Lower leg skin (tissue), 4 donors: Measurements from ENCODE around the gene HSP90B1. TPM values are rescaled to one million over a fixed set of nuclear protein-coding genes. Genes with fewer than 3 reads are reported as not detected.

ENCODE experiments used
- DNase-seq, 2 donors: peaks; one replicate each; pipeline ENCODE4 v3.0.0-alpha.2; 2019; ENCODE audit warnings: low spot score in 2 of 2
- H3K4me3 ChIP-seq: fragments of 200-600 bp; sonication (generic); 2 replicates; pipeline ENCODE4 v1.5.1; 2017; ENCODE audit warnings: mild to moderate bottlenecking, low read depth; ENCODE audit not compliant: poor library complexity, severe bottlenecking
- POLR2A ChIP-seq, 2 donors: fragments of 450-650 bp; IDR thresholded peaks; one replicate each; pipeline ENCODE4 v1.6.1; 2016 to 2017; ENCODE audit warnings: antibody characterized with exemption in 2 of 2, mild to moderate bottlenecking in 1 of 2, moderate library complexity in 1 of 2
- WGBS, 2 donors: methylation state at CpG; one replicate each; pipeline ENCODE4 v1.1.5; 2018; 5-methylcytosine and 5-hydroxymethylcytosine counted together
- intact Hi-C: fragments of 100-400 bp; cut with DNase I; formaldehyde crosslinking; loops from one replicate; pipeline ENCODE4 v1.15.0; 2023; ENCODE audit warnings: low total_unique reads
- total RNA-seq, 4 donors: library from RNA; depleted of rRNA; stranded (reverse); fragments of >200 nt; gene quantifications; one replicate each; pipeline ENCODE4 v1.1.0, GENCODE V29; 2016
- TF ChIP-seq, protein P1 (sequence below), 3 donors: fragments of 450-650 bp; IDR thresholded peaks; one replicate each; pipeline ENCODE4 v1.5.1; 2016; ENCODE audit warnings: antibody characterized with exemption in 3 of 3, mild to moderate bottlenecking in 3 of 3, moderate library complexity in 2 of 3

Gene HSP90B1
- total RNA-seq, 4 donors from 2014 or later, result 98.4 to 168 (median 135) TPM

DNA sequence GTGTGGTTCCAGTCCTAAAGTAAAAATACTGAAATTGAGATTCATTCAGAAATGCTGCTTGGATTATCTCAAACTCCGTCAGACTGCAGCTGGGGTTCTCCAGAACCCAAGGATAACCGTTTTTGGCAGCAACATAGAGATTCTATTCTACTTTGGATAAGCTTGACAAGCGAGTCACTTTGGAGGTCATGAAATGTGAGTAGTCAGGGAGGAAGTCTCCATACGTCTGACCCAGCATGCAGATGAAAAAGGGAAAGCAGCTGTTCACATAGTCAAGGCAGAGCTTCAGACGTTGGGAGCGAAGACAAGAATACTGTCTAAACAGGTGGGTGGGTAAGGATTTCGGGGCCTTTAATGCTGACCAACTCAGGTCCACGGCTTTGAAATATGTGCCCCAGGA lies 14.9 kb upstream of the HSP90B1 start:
- no peak for DNase-seq
- no peak for TF ChIP-seq POLR2A (IDR thresholded peaks at IDR 0.05)
- TF ChIP-seq, protein P1, sequence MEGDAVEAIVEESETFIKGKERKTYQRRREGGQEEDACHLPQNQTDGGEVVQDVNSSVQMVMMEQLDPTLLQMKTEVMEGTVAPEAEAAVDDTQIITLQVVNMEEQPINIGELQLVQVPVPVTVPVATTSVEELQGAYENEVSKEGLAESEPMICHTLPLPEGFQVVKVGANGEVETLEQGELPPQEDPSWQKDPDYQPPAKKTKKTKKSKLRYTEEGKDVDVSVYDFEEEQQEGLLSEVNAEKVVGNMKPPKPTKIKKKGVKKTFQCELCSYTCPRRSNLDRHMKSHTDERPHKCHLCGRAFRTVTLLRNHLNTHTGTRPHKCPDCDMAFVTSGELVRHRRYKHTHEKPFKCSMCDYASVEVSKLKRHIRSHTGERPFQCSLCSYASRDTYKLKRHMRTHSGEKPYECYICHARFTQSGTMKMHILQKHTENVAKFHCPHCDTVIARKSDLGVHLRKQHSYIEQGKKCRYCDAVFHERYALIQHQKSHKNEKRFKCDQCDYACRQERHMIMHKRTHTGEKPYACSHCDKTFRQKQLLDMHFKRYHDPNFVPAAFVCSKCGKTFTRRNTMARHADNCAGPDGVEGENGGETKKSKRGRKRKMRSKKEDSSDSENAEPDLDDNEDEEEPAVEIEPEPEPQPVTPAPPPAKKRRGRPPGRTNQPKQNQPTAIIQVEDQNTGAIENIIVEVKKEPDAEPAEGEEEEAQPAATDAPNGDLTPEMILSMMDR (IDR thresholded peaks at IDR 0.05), result no peak
- no peak overlapping the region for H3K4me3 ChIP-seq
- 75 to 82% methylated on average over 8 of the region's 8 CpGs for WGBS, 2 donors
- intact Hi-C loops, result no loop called here

DNA sequence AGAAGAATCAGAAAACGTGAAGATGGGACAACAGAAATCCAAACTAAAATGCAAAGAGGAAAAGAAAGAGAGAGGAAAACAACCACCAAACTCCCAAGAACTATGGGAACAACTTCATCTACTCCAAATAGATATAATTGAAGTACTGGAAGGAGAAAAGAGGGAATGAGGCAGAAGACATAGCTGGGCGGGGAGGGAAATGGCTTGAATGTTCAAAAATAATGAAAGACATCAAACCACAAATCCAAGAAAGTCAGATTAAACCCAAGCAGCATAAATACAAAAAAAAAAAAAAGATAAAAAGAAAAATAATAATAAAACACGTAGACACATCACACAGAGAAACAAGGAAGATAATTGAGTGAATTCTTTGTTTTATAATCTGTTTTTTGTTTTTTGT lies 12.3 kb upstream of the HSP90B1 start:
- intact Hi-C loops, result no loop called here
- 42 to 62% methylated on average over 3 of the region's 3 CpGs for WGBS, 2 donors
- H3K4me3 ChIP-seq, result no peak overlapping the region
- no peak for DNase-seq
- TF ChIP-seq, protein P1 (IDR thresholded peaks at IDR 0.05), result no peak
- no peak for TF ChIP-seq POLR2A (IDR thresholded peaks at IDR 0.05)

DNA sequence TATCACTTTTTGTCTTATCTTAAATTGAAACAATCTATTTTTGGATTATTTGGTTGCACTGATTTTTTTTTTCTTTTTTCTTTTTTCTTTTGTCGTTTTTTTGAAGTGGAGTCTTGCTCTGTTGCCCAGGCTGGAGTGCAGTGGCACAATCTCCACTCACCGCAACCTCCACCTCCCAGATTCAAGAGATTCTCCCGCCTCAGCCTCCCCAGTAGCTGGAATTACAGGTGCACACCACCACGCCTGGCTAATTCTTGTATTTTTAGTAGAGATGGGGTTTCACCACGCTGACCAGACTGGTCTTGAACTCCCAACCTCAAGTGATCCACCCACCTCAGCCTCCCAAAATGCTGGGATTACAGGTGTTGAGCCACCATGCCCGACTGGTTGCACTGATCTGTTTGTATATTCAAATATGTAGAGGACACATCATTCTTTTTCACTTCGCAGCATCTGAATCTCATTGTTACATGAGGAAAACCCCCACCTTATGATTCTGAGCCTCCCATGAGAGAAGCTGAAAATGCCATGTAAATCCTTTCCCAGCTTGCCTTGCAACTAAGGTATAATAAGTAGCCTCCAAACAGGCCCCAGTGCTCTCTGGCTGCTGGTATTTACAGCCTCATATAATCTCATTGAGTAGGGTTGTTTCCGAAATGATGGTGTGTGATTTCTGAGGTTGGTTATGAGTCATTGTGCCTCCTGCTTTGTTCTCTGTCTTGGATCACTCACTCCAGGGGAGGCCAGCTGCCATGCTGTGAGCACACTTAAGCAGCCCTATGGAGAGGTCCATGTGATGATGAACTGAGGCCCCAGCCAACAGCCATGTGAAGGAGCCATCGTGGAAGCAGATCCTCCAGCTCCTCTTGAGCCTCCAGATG lies 5.2 kb upstream of the HSP90B1 start:
- intact Hi-C loops, result no loop called here
- TF ChIP-seq, protein P1 (IDR thresholded peaks at IDR 0.05), result no peak
- TF ChIP-seq POLR2A (IDR thresholded peaks at IDR 0.05), result no peak
- 76 to 80% methylated on average over 9 of the region's 9 CpGs for WGBS, 2 donors

DNA sequence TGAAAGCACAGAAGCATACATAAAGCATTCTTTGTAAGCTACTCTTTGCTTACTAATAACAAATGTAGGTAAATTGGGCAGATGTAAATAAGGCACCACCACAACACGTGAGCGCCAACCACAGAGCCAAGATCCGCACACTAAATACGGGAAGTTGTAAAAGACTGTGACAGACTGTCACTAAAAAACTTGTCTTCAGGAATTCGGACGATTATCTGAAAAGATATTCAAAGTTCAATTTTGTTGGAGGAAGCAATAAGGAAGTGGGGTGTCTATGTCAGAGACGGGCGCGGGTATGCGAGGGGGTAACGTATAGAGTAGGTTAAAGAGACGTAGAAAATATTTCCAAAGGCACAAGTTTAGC lies 1.5 kb upstream of the HSP90B1 start:
- WGBS, 2 donors, result 13 to 19% methylated on average over 12 of the region's 12 CpGs
- intact Hi-C loops, result no loop called here
- H3K4me3 ChIP-seq, result no peak overlapping the region
- TF ChIP-seq, protein P1 (IDR thresholded peaks at IDR 0.05), result no peak
- TF ChIP-seq POLR2A (IDR thresholded peaks at IDR 0.05), result no peak
- DNase-seq, result peak in 1 of 2 donors; percentile 44

More for the DNA sequence above, 5.2 kb upstream of the HSP90B1 start:
- no peak overlapping the region for H3K4me3 ChIP-seq
- DNase-seq, result no peak

DNA sequence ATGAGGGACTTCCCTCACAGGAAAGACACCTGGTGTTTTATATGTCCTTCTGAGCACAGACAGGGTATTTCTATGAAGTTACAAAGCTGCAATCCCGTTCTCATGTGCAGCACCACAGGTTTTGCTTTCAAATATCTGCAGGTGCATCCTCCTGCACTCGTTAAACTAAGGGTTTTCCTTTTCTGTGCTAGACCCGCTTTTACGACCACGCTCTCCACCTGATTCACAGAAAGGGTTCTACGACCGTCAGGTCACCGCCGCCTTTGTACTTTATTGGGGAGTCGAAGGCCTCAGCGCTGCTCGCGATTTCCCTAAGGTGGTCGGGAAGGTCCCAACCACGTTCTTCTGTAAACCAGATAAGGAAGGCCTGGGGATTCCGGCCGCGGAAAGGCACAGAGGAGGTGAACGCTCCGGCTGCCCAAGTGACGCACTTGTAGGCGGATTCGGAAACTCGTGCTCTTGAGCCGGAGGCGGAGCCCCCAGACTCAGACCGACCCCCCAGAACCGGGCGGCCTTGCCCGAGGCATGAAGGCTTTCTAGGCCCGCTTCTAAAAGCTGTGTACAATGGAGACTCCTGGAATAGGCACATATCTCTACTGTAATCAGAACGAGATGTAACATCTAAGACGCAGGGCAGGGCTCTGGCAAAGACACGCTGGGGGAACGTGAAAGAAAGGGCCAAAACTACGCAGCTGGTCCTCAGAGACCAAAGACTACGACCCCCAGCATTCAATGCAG lies 995 bp upstream of the HSP90B1 start:
- peak; percentile 79 to 96 for DNase-seq
- intact Hi-C loops, result no loop called here
- TF ChIP-seq, protein P1 (IDR thresholded peaks at IDR 0.05), result no peak
- no peak for TF ChIP-seq POLR2A (IDR thresholded peaks at IDR 0.05)
- WGBS, 2 donors, result 0 to 1% methylated on average over 27 to 35 of the region's 37 CpGs
- H3K4me3 ChIP-seq, result peak overlapping the region; percentile 36
